ENCODE data around the gene KRTAP10-3. TPM values are rescaled to one million over a fixed set of nuclear protein-coding genes. Genes with fewer than 3 reads are reported as not detected.

Gene KRTAP10-3
- total RNA-seq, 1 experiment from 2014 or later, result not detected

DNA sequence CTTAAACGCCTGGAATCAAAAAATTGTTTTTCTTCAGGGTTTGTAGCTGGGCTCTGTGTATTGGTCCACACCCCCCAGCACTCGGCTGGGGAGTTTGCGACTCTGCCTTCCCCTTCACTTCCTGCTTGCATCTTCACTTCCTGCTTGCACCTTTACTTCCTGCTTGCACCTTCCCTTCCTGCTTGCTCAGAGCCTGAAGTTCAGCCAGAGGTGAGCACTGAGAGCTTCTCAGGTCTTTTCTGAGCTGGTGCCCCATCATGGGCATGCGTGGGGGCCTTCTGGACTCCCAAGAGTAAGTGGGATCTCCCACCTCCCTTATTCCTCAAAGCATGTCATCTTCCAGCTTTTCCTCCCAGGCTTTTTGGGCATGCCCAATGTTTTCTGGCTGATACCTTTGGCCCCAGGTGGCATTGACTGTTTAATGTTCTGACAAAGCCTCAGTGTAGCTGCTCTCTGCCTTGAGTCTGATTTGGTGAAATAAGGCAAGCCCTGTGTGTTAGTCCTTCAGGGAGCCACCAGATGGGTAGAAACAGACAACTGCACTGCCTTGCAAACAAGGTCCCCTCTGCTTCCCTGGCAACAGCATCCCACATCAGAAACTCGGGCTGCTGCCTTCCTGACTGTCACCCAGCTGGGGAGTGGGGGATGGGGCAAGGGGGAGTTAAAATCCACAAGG, 10.8 kb downstream of the KRTAP10-3 start:
- Histone ChIP-seq H3K4me1 (ENCODE audit: insufficient read depth, low read length) (no peaks in the 10 kb centered on the region), H3K36me3 (ENCODE audit: low read depth, low read length) (no peaks in the 10 kb centered on the region), H3K9ac (ENCODE audit: low read length) (no peak overlapping the region), H2AFZ (ENCODE audit: low read length) (no peak overlapping the region), H3F3A (ENCODE audit: low read length, unreplicated experiment) (no peaks in the 10 kb centered on the region), H3K9me3 (ENCODE audit: low read length) (peaks cover 15% of the 10 kb centered on the region; the same call in 1 of the 2 replicates), H3K4me3 (ENCODE audit: low read length) (no peak overlapping the region), H3K79me2 (ENCODE audit: low read length) (no peaks in the 10 kb centered on the region), H3K27me3 (ENCODE audit: low read length) (no peaks in the 10 kb centered on the region), H3K9me2 (replicated peaks; ENCODE audit: low read length) (no peaks in the 10 kb centered on the region), H3K27ac (ENCODE audit: low read length) (no peak overlapping the region), H3K4me2 (ENCODE audit: low read length) (no peak overlapping the region), H4K20me1 (ENCODE audit: low read length) (no peaks in the 10 kb centered on the region)
- no peak for TF ChIP-seq EZH2phosphoT487 (IDR thresholded peaks at IDR 0.05; ENCODE audit: borderline replicate concordance, low read length)
- TF ChIP-seq, protein P1, sequence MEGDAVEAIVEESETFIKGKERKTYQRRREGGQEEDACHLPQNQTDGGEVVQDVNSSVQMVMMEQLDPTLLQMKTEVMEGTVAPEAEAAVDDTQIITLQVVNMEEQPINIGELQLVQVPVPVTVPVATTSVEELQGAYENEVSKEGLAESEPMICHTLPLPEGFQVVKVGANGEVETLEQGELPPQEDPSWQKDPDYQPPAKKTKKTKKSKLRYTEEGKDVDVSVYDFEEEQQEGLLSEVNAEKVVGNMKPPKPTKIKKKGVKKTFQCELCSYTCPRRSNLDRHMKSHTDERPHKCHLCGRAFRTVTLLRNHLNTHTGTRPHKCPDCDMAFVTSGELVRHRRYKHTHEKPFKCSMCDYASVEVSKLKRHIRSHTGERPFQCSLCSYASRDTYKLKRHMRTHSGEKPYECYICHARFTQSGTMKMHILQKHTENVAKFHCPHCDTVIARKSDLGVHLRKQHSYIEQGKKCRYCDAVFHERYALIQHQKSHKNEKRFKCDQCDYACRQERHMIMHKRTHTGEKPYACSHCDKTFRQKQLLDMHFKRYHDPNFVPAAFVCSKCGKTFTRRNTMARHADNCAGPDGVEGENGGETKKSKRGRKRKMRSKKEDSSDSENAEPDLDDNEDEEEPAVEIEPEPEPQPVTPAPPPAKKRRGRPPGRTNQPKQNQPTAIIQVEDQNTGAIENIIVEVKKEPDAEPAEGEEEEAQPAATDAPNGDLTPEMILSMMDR (conservative IDR thresholded peaks at IDR 0.05; ENCODE audit: low read depth, low read length), result no peak
- no peak for TF ChIP-seq EZH2 (IDR thresholded peaks at IDR 0.05; ENCODE audit: low read length, unreplicated experiment)
- CTCF ChIA-PET, result no interaction called here
- no peak for ATAC-seq
- DNase-seq, result no peak
- BruUV-seq (replicated peaks), result no TSS peak
- POLR2A ChIA-PET (ENCODE audit: unreplicated experiment), result no interaction called here
- intact Hi-C loops (cut with micrococcal nuclease), result no loop called here

DNA sequence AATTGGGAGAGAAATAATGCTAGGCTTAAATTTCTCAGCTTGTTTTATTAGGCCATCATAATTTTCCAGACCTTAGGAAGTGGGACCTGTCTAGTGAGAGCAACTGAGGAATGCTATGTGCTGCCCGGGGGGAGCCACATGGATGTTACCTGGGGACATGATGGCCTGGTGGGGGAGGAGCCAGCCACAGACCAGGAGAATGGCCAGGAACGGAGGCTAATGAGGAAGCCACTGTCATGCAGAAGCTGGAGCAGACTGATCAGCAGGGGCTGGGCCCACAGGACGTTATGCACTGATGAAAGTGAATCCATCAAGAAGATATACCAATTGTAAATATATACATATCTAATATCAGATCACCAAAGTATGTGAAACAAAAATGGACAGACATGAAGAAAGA, 14.0 kb downstream of the KRTAP10-3 start:
- Histone ChIP-seq H4K20me1 (ENCODE audit: low read length) (no peaks in the 10 kb centered on the region), H3K4me2 (ENCODE audit: low read length) (no peak overlapping the region), H3K9me2 (replicated peaks; ENCODE audit: low read length) (no peaks in the 10 kb centered on the region), H3K27me3 (ENCODE audit: low read length) (no peaks in the 10 kb centered on the region), H3K4me3 (ENCODE audit: low read length) (no peak overlapping the region), H3K27ac (ENCODE audit: low read length) (no peak overlapping the region), H3K36me3 (ENCODE audit: low read depth, low read length) (no peaks in the 10 kb centered on the region), H3F3A (ENCODE audit: low read length, unreplicated experiment) (no peaks in the 10 kb centered on the region), H3K4me1 (ENCODE audit: insufficient read depth, low read length) (no peaks in the 10 kb centered on the region), H3K79me2 (ENCODE audit: low read length) (no peaks in the 10 kb centered on the region), H2AFZ (ENCODE audit: low read length) (no peak overlapping the region), H3K9me3 (ENCODE audit: low read length) (peaks cover 17% of the 10 kb centered on the region; the same call in 1 of the 2 replicates), H3K9ac (ENCODE audit: low read length) (no peak overlapping the region)
- intact Hi-C loops (cut with micrococcal nuclease), result no loop called here
- TF ChIP-seq, protein P1 (conservative IDR thresholded peaks at IDR 0.05; ENCODE audit: low read depth, low read length), result no peak
- TF ChIP-seq EZH2 (IDR thresholded peaks at IDR 0.05; ENCODE audit: low read length, unreplicated experiment) (no peak), EZH2phosphoT487 (IDR thresholded peaks at IDR 0.05; ENCODE audit: borderline replicate concordance, low read length) (no peak)
- DNase-seq (no peak), ATAC-seq (no peak)
- ChIA-PET CTCF (no interaction called here), POLR2A (ENCODE audit: unreplicated experiment) (no interaction called here)
- BruUV-seq (replicated peaks), result no TSS peak

DNA sequence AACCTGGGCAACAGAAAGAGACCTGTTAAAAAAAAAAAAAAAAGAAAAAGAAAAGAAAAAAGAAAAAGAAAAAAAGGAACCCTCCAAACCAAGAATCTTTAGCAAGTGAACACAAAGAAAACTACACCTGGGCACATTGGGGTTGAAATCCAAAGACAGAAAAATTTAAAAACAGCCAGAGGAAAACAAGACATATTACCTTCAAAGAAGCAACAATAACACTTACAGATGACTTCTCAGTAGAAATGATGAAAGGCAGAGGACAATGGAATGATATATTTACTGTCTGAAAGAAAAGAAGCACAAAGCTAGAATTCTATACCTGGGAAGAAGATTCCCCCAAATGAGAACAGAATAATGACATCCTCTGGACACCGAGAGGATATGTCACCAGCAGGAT, 15.9 kb downstream of the KRTAP10-3 start:
- POLR2A ChIA-PET (ENCODE audit: unreplicated experiment), result interaction anchor here (0.6 kb wide), 1 partner anchor 247 kb away, joined by 7 read pairs; no protein-coding TSS in a partner anchor
- no TSS peak for BruUV-seq (replicated peaks)

More for the DNA sequence above, 15.9 kb downstream of the KRTAP10-3 start:
- Histone ChIP-seq H3K27me3 (ENCODE audit: low read length) (no peaks in the 10 kb centered on the region), H3K4me1 (ENCODE audit: insufficient read depth, low read length) (no peaks in the 10 kb centered on the region), H3K4me3 (ENCODE audit: low read length) (no peak overlapping the region), H4K20me1 (ENCODE audit: low read length) (no peaks in the 10 kb centered on the region), H3K36me3 (ENCODE audit: low read depth, low read length) (no peaks in the 10 kb centered on the region), H3K9me2 (replicated peaks; ENCODE audit: low read length) (no peaks in the 10 kb centered on the region), H3K9me3 (ENCODE audit: low read length) (peaks cover 17% of the 10 kb centered on the region; the same call in 1 of the 2 replicates), H3K9ac (ENCODE audit: low read length) (no peak overlapping the region), H3K79me2 (ENCODE audit: low read length) (no peaks in the 10 kb centered on the region), H2AFZ (ENCODE audit: low read length) (no peak overlapping the region), H3K27ac (ENCODE audit: low read length) (no peak overlapping the region), H3F3A (ENCODE audit: low read length, unreplicated experiment) (no peaks in the 10 kb centered on the region), H3K4me2 (ENCODE audit: low read length) (no peak overlapping the region)
- CTCF ChIA-PET, result no interaction called here
- ATAC-seq (no peak), DNase-seq (no peak)
- intact Hi-C loops (cut with micrococcal nuclease), result no loop called here
- TF ChIP-seq EZH2phosphoT487 (IDR thresholded peaks at IDR 0.05; ENCODE audit: borderline replicate concordance, low read length), result no peak
- TF ChIP-seq, protein P1 (conservative IDR thresholded peaks at IDR 0.05; ENCODE audit: low read depth, low read length), result no peak
- no peak for TF ChIP-seq EZH2 (IDR thresholded peaks at IDR 0.05; ENCODE audit: low read length, unreplicated experiment)

Measured in PC-3 (cell line).